A673 (cell line): ENCODE measurements around the gene BCL2L1. TPM values are rescaled to one million over a fixed set of nuclear protein-coding genes. Genes with fewer than 3 reads are reported as not detected.

Experiments used
- BruUV-seq: library from RNA; stranded (reverse); fragments of 400-500 nt; replicated peaks from 2 replicates; lab custom pipeline; 2021; lab: Mats Ljungman, UMichigan
- CTCF ChIA-PET: fragments of 300-600 bp; sonication (Branson Sonifier 250); formaldehyde crosslinking; loops from one replicate; lab custom pipeline; 2022; ENCODE audit warnings: antibody characterized with exemption; lab: Charles Lee
- POLR2A ChIA-PET: fragments of 300-600 bp; sonication (Branson Sonifier 250); formaldehyde crosslinking; loops from one replicate; lab custom pipeline; 2022; ENCODE audit warnings: antibody characterized with exemption; ENCODE audit not compliant: low non-redundant PET; lab: Charles Lee
- DNase-seq: peaks from one replicate; pipeline ENCODE4 v3.0.0-alpha.2; 2015; ENCODE audit warnings: low spot score
- H3K27ac ChIP-seq: fragments of 200-600 bp; sonication (generic); 2 replicates; pipeline ENCODE4 v1.5.1; 2016; ENCODE audit warnings: mixed run types, low read depth, mild to moderate bottlenecking, mixed read lengths, antibody characterized with exemption, low read length; ENCODE audit not compliant: poor library complexity, severe bottlenecking
- H3K27me3 ChIP-seq: fragments of 200-600 bp; sonication (generic); replicated peaks from 2 replicates; pipeline ENCODE4 v1.6.1; 2017; ENCODE audit warnings: mixed run types, low read depth, mild to moderate bottlenecking, mixed read lengths, antibody characterized with exemption, low read length; ENCODE audit not compliant: insufficient read depth, poor library complexity
- H3K36me3 ChIP-seq: fragments of 200-600 bp; sonication (generic); 2 replicates; pipeline ENCODE4 v1.6.1; 2016; ENCODE audit warnings: mixed run types, mild to moderate bottlenecking, mixed read lengths, antibody characterized with exemption, low read length; ENCODE audit not compliant: insufficient read depth, poor library complexity, severe bottlenecking
- H3K4me1 ChIP-seq: fragments of 200-600 bp; sonication (generic); 2 replicates; pipeline ENCODE4 v1.6.1; 2017; ENCODE audit warnings: mixed run types, mild to moderate bottlenecking, mixed read lengths, antibody characterized with exemption, low read length; ENCODE audit not compliant: insufficient read depth, poor library complexity, severe bottlenecking
- H3K4me3 ChIP-seq: fragments of 200-600 bp; sonication (generic); 2 replicates; pipeline ENCODE4 v1.5.1; 2016; ENCODE audit warnings: low read depth, mixed run types, mild to moderate bottlenecking, mixed read lengths, low read length; ENCODE audit not compliant: poor library complexity, severe bottlenecking
- H3K9me3 ChIP-seq: fragments of 200-600 bp; sonication (generic); 2 replicates; pipeline ENCODE4 v1.6.1; 2016; ENCODE audit warnings: mixed run types, low read depth, mild to moderate bottlenecking, mixed read lengths, antibody characterized with exemption, low read length; ENCODE audit not compliant: poor library complexity, severe bottlenecking
- CTCF ChIP-seq: fragments of 300-800, 200-600 bp; sonication (generic); conservative IDR thresholded peaks from 2 replicates; pipeline ENCODE4 v1.5.1; 2017; ENCODE audit warnings: low read depth, mild to moderate bottlenecking, antibody characterized with exemption, low read length, moderate library complexity, mixed read lengths
- EZH2 ChIP-seq: fragments of 200-600 bp; sonication (generic); IDR thresholded peaks from 2 replicates; pipeline ENCODE4 v1.6.1; 2017; ENCODE audit warnings: borderline replicate concordance, low read depth, mild to moderate bottlenecking, mixed read lengths, antibody characterized with exemption, low read length; ENCODE audit not compliant: poor library complexity, severe bottlenecking
- intact Hi-C: fragments of 100-400 bp; cut with micrococcal nuclease; formaldehyde crosslinking; loops from one replicate; pipeline ENCODE4 v1.10.0; 2022; ENCODE audit not compliant: unreplicated experiment
- total RNA-seq: library from RNA; stranded (reverse); gene quantifications from 2 replicates; pipeline ENCODE4 v1.2.3, GENCODE V29; 2021

Gene BCL2L1
- total RNA-seq, 1 experiment from 2014 or later, result 47.8 TPM

DNA sequence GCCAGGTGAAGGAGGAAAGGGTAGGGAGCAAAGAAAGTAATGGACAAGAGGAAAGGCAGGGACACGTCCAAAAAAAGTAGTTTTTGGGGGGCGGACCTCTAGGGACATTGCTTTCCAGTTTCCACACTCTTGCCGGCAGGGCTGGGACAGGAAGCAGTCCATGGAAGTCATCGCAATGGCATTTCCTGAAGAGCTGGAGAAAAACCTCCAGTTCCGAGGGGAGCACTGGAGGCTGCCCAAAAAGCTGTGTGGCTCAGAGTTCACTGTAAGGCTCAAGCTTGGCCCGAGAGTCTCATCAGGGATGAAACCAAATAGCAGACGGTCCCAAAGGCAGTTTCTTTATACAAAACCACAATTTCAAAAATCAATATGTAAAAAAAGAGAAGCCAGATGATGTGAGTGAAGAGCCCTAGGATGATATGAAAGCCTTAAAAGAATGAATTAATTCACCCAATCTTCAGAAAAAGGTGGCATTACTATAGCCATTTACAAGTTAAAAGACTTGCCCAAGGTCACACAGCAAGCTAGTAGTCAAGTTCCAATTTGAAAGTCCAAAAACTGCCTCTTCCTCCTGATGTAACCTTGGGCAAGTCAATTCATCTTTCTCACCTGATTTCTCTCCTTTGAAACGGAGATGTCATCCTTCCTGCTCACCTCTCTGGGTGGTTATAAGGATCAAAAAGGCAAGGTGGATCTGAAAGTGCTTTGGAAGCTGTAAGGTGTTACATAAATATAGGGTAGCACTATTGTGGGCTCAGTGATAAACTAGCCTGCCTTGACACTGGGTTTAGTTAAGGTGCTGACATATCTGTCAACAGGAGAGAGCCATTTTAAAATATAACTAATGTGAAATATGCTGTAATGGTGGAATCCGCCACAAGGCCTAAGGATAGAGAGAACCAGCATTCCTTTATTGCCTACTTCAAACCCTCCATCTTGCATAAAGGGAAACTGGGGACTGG lies 9.1 kb downstream of the BCL2L1 start:
- CTCF ChIA-PET, result interaction anchor here (0.6 to 1.3 kb wide), 4 partner anchors 10 to 213 kb away, joined by 3 to 9 read pairs (median 4); no protein-coding TSS in a partner anchor
- BruUV-seq, result no TSS peak
- intact Hi-C loops, result loop anchor here (1.0 to 2.0 kb wide), 2 partner anchors 10 to 47 kb away; no protein-coding TSS in a partner anchor

DNA sequence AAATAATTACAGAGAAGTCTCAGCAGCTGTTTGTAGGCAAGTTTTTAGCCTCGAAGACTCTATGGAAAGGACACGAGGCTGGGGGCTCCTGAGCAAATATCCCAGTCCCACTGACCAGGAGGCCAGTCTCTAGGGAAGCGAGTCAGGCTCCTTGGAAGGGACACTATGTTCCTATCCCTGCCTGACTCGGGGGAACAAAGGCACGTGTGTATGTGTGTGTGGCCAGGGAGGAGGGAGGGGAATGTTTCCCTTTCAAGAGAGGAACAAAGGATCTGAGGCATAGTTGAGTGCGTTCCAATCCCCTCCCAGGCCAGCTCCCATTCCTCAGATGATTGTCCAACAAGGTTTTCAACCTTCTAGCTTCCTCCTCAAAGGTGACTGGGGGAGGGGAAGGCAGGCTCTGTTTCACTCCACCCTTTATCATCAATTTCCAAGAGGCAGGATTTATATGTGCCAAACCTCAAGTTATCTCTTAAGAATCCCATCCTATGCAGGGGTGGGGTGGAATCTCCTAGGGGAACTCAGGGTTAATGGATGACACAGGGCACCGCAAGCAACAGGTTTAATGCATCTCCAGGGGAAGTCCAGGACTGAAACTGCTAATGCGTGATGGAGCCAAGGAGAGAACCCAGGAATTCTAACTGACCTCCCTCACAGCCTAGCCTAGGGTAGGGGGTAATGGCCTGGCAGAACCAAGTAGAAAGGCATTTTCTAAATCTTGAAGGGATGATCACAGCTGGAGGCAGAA lies 9.9 kb downstream of the BCL2L1 start:
- intact Hi-C loops, result loop anchor here (1.0 to 2.0 kb wide), 2 partner anchors 11 to 46 kb away; no protein-coding TSS in a partner anchor
- ChIA-PET CTCF (interaction anchor here (1.0 to 1.3 kb wide), 3 partner anchors 11 to 79 kb away, joined by 4 to 9 read pairs (median 4); no protein-coding TSS in a partner anchor), POLR2A (no interaction called here)
- Histone ChIP-seq H3K27me3 (no peaks in the 10 kb centered on the region), H3K4me1 (peaks cover 64% of the 10 kb centered on the region), H3K9me3 (no peaks in the 10 kb centered on the region), H3K36me3 (peaks cover 9% of the 10 kb centered on the region), H3K4me3 (peak overlapping the region; percentile 28), H3K27ac (peak overlapping the region; percentile 95)
- DNase-seq, result peak; percentile 74
- no TSS peak for BruUV-seq
- TF ChIP-seq EZH2 (no peak), CTCF (no peak)

More for the DNA sequence above, 9.1 kb downstream of the BCL2L1 start:
- peak; percentile 95 for DNase-seq
- TF ChIP-seq CTCF (no peak), EZH2 (no peak)
- H3K36me3 ChIP-seq, result peaks cover 3% of the 10 kb centered on the region
- H3K27ac ChIP-seq, result peak overlapping the region; percentile 95
- peaks cover 66% of the 10 kb centered on the region for H3K4me1 ChIP-seq
- H3K27me3 ChIP-seq, result no peaks in the 10 kb centered on the region
- H3K4me3 ChIP-seq, result peak overlapping the region; percentile 28
- no peaks in the 10 kb centered on the region for H3K9me3 ChIP-seq
- POLR2A ChIA-PET, result no interaction called here

DNA sequence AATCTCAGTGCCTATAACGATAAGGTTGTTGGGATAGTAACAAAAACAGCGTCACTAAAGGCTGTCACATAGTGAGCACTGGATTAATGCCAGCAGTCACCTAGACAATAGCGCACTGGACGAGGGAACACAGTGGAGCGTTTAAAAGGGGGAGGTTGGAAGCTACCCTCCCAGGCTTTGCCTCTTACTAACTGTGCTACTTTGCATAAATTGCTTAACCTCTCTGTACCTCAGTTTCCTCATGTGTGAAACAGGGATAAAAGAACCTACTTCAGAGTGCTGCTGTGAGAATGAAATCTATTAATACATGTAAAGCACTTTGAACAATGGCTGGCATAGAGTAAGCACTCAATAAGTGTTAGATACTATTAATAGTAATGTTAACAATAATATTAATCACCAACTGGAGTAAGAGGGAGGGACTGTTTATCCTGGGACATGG lies 10.5 kb downstream of the BCL2L1 start:
- no peak for TF ChIP-seq CTCF
- TF ChIP-seq EZH2, result no peak
- intact Hi-C loops, result loop anchor here (2.0 kb wide), 1 partner anchor 45 kb away; no protein-coding TSS in a partner anchor
- peaks cover 58% of the 10 kb centered on the region for H3K4me1 ChIP-seq
- peak overlapping the region; percentile 95 for H3K27ac ChIP-seq
- no peak overlapping the region for H3K4me3 ChIP-seq
- CTCF ChIA-PET, result no interaction called here
- BruUV-seq, result no TSS peak
- peak; percentile 60 for DNase-seq
- H3K27me3 ChIP-seq, result no peaks in the 10 kb centered on the region
- POLR2A ChIA-PET, result no interaction called here
- no peaks in the 10 kb centered on the region for H3K9me3 ChIP-seq
- H3K36me3 ChIP-seq, result peaks cover 10% of the 10 kb centered on the region
